ENCODE measurements around the gene AUH.

Gene AUH

DNA sequence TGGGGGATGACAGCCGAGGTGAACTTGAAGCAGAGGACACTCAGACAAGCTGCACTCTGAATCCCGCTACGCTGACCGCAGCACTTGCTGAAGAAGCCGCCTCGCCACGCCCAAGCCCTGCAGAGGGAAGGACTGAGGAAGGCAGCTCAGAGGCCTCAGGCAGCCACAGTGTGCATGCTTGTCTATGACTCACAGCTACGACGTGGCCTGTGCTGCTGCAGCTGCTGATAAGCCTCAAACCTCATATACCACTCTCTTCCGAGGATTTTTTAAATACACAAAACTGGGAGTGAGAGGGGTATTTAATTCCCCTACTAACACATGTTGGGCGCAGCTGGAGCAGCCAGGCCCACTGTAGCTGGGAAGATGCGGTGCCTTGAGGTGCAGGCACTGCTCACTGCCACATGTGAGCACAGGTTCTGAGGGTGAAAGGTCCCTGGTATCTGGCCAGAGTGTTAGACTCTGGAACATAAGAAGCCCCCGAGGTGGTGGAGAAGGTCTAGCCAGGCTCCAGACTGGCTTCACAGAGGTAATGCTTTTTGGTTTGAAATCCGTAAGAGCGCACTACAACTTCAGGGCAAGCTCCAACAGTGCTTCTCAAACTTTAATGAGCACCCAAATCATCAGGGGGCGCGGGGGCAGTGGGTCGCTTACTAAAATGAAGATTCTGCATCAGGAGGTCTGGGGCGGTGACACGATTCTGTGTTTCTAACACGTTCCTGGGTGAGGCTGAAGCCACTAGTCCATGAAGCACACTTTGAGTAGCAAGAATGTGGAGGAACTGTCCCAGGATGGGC, 196.8 kb downstream of the AUH start:
- H3K4me3 ChIP-seq (ENCODE audit: low read length) = no peak overlapping the region
- H3K27ac ChIP-seq (ENCODE audit: low read length) = no peak overlapping the region
- H3K4me1 ChIP-seq (ENCODE audit: control insufficient read depth, low read depth, low read length) = peaks cover 18% of the 10 kb centered on the region
- no peak overlapping the region for H3K9ac ChIP-seq (ENCODE audit: low read length)
- H3K9me3 ChIP-seq (ENCODE audit: control insufficient read depth, low read depth, low read length) = no peaks in the 10 kb centered on the region
- no peaks in the 10 kb centered on the region for H3K36me3 ChIP-seq (ENCODE audit: control insufficient read depth, low read depth, low read length)
- H3K27me3 ChIP-seq (ENCODE audit: control insufficient read depth, insufficient read depth, low read length) = no peaks in the 10 kb centered on the region

All from iPS-18a (cell line).